HG03378 (cell line): Measurements from ENCODE around the gene ADAM11.
"Not testable (repeated sequence)": the region's sequence is repeated elsewhere in the genome, so short reads cannot be mapped to it uniquely, and the experiment has no call there.

Source experiments
- ATAC-seq: cut with Tn5 transposase; IDR thresholded peaks from one replicate; pipeline ENCODE4 v1.9.1; 2021; ENCODE audit warnings: mild to moderate bottlenecking, moderate library complexity; ENCODE audit not compliant: unreplicated experiment

ADAM11 gene

GRCh38 chr17:44794851-44795413, 36.1 kb downstream of the ADAM11 start:
- no peak for ATAC-seq

DNA sequence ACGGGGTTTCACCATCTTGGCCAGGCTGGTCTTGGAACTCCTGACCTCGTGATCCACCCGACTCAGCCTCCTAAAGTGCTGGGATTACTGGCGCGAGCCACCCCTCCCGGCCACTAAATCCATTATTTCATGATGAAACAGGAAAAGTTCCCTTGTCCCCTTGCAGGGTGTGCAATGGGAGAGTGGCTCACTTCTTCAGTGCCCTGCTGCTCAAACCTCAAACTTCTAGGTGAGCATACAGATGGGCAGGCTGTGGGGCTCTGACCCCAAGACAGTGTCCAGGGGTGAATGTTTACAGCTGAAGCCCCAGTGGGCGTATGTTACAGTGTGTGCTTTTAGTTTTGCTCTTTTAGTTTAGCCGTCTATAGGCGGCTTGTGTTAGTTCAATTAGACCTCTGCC, 36.6 kb downstream of the ADAM11 start:
- ATAC-seq = no peak

DNA sequence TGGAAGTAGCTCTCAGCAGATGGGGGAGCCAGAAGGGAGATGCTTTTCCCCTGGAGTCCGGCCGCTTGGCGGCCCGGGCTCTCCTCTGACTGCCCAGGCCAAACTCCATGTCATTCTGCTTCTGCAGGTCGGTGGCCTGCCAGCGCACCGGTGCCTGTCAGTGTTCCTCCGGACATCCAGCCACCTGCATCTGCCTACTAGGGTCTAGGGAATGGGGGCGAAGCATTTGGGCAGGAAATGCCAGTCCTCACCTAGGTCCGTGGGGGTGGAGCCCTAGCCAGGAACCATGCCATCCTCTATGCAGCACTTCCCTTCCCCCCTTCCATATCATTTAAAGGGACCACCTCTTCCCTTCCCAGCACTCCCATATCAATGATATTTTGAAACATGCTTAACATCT, 37.1 kb downstream of the ADAM11 start:
- ATAC-seq = no peak

- ATAC-seq = no peak
Measured at GRCh38 chr17:44796731-44797130, 37.9 kb downstream of the ADAM11 start.

DNA sequence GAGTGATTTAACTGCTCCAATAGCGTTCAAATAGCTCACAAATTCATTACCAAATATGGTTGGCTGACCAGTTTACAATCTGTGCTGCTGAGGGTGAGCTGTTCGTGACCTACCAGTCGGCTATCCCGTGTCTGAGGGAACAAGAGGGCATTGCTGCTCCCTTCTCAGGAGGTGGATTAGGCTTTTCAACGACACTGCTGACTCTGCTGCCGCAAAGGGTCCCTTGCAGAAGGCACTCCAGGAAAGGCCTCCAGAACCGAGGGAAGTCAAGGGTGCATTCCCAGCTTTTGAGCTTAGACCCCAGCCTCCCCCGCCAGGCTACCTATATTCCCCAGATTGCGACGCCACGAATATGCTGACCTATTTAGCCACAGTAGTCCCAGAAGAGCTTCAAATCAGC, 39.0 kb downstream of the ADAM11 start:
- no peak for ATAC-seq

DNA sequence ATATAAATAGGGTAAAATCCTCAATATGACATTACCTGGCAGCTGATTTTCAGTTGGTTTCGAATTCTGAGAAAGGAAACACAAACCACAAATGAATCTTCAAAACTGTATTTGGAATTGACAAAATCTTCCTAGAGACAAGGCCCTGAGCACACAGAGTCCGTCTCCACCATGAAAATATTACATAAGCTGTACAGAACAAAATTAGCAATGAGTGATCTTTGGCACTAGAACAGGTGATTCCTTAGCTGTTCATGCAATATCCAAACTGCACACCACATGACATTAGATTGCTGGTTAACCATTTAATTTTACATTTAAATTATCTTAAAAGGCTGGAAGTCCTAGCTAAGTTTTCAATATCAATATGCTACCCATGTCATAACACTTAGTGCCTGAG, 39.6 kb downstream of the ADAM11 start:
- no peak for ATAC-seq

GRCh38 chr17:44801880-44802279, 43.1 kb downstream of the ADAM11 start:
- no peak for ATAC-seq

DNA sequence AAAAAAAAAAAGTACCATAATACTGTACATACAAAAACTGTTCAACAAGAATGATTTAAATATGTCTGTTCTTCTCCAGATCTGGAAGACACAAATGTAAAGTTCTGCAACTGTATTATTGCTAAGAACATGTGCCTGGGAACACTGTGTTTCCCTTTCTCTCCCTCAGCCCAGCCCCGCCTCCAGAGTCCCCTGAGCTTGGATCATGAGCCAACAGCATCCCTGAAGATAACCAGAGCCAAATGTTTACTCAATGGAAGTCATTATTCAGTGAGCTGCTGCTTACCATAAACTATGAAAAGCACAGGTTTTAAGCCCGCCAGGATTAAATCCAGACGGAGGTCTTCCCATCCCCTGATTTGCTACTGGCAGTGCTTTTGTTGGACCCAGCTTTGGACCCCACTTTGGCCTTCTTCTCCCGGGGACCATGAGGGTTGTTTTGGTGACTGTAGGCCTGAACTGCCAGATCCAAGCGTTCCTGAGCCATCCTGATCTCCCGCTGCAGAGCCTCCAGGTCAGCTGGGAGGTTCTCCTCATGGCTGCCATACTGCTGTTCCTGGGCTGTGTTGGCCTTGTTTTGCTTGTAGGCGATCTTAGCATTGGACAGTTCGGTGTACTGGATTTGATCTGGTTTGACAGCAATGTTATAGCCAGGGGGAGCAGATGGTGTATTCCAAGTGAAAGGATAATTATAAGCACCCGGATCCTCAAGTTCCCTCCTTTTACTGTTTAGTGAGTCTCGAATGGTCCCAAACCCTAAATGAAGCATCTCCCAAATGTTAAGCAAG, 45.7 kb downstream of the ADAM11 start:
- ATAC-seq = no peak

DNA sequence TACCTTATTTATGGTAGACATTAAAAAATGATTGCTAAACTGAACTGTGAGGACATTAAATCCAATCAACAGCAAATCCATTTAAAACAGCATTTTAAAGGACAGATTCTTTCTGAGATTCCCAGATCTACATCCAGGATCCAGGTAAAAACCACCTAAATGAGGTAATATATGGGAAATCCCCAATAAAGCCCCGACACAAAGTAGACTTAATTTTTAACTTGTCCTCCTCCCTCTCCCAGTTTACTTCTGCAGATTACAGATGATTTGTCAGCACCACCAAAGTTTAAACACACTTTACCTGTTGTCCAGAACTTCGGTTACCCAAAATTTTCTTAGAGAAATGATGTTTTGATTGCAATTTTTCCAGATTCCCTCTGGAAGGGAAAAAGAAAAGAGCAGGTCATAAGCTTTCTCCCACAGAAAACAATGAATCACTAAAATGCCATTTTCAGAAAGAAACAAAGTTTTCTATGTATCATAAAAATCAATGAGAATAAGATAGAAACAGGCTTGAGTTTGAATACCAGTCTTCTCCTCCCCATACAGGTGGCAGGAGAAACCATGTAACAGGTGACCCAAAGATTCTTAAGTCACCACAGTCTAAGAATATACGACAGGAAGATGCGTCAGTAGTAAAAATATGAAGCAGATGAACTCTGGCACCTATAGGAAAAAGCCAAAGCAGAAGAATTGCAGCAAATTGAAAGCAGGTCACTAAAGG, 48.5 kb downstream of the ADAM11 start:
- no peak for ATAC-seq

- no peak for ATAC-seq
Measured at GRCh38 chr17:44807817-44808155, 49.0 kb downstream of the ADAM11 start.

GRCh38 chr17:44808156-44808555, 49.4 kb downstream of the ADAM11 start:
- ATAC-seq = no peak

DNA sequence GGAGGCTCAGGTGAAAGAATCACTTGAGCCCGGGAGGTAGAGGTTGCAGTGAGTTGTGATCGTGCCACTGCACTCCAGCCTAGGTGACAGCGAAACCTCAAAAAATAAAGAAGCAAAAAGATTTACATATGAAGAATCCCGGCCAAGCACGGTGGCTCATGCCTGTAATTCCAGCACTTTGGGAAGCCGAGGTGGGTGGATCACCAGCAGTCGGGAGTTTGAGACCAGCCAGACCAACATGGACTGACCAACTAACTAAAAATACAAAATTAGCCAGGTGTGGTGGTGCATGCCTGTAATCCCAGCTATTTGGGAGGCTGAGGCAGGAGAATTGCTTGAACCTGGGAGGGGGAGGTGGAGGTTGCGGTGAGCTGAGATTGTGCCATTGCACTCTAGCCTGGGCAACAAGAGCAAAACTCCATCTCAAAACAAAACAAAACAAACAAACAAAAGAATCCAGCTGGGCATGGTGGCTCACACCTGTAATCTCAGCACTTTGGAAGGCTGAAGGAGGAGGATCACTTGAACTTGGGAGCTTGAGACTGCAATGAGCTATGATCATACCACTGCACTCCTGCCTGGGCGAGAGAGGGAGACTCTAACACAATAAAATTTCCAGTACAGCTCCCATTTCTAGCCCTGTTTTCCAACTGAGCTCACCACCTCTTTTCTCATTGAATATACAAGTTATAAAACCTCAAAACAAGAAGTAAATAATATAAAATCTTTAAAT, 50.0 kb downstream of the ADAM11 start:
- ATAC-seq = not testable (repeated sequence)

- no peak for ATAC-seq
Measured at GRCh38 chr17:44812263-44812662, 53.5 kb downstream of the ADAM11 start.

DNA sequence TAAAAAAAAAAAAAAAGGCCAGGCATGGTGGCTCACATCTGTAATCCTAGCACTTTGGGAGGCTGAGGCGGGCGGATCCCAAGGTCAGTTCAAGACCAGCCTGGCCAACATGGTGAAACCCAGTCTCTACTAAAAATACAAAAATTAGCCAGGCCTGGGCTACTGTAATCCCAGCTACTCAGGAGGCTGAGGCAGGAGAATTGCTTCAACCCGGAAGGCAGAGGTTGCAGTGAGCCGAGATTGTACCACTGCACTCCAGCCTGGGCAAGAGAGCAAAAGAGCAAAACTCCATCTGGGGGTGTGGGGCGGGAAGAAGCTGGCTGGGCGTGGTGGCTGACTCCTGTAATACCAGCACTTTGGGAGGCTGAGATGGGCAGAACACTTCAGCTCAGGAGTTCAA, 59.7 kb downstream of the ADAM11 start:
- ATAC-seq = not testable (repeated sequence)

- no peak for ATAC-seq
Measured at GRCh38 chr17:44820631-44821212, 61.9 kb downstream of the ADAM11 start.

- not testable (repeated sequence) for ATAC-seq
Measured at GRCh38 chr17:44825236-44825635, 66.4 kb downstream of the ADAM11 start.

DNA sequence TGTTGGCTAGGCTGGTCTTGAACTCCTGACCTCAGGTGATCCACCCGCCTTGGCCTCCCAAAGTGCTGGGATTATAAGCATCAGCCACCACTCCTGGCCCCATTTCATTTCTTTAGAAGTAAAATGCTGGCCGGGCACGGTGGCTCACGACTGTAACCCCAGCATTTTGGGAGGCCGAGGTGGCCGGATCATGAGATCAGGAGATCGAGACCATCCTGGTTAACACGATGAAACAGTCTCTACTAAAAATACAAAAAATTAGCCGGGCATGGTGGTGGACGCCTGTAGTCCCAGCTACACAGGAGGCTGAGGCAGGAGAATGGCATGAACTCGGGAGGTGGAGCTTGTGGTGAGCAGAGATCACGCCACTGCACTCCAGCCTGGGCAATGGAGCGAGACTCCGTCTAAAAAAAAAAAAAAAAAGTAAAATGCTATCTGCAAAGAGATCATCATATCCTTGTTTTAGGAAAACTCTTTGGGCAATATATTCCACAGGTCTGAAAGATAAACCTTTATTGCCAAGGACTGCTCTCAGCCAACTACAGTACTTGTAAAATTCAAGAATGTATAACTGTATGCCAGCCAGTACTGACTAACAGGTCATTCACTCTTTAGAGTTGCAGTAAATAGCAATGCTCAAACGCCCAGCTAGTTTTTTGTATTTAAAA, 67.5 kb downstream of the ADAM11 start:
- ATAC-seq = no peak

DNA sequence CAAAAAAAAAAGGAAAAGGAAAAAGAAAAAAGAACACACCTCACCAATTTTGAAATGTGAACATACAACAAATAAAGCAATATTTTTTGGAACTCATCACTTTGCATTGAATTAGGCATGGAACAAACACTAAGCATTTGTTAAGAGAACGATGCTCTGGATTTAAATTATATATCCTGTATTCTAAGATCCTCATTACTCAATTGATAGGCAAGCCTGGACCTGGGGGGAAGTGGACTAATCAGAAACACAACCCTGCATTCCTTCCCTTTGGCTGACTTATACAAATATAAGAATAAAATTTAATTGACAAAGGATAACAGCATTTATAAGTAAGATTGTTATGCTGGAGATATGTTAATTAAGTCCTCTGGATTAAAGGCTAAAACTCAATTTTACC, 69.1 kb downstream of the ADAM11 start:
- ATAC-seq = no peak

DNA sequence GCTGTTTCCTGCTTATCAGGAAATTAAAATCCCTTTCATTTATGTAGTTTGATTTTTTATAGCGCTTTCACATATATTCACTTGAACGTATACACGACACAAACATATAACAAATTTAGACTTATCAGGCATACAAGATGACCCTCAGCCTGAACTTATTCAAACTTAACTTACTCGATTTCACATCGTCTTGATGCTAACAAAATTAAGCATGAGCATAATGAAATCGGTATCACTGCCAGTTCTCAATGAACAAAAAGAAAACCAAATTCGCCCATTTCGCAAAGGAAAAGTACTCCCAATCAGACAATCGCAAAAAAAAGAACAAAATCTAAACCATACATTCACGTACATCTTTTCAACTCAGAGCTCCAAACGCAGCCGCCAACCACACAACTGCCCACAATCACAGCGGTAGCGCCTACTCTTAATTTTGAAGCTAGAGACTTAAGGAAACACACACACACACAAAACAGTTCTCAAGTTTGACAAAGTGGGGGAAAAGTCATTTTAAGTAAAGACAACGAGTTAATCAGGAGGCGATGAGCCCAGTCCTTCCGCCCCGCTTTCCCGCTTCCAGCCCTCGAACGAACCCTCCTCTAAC, 70.2 kb downstream of the ADAM11 start:
- no peak for ATAC-seq
